SH-SY5Y (cell line): ENCODE results near the gene PRDM8.

ENCODE experiments used
- GATA2 ChIP-seq: IDR thresholded peaks from 2 replicates; pipeline ENCODE4 v1.6.1; 2011; ENCODE audit warnings: mild to moderate bottlenecking, low read depth, low read length
- GATA3 ChIP-seq: IDR thresholded peaks from 2 replicates; pipeline ENCODE4 v1.6.1; 2011; ENCODE audit warnings: low read depth, mild to moderate bottlenecking, low read length, moderate library complexity

The PRDM8 gene

DNA sequence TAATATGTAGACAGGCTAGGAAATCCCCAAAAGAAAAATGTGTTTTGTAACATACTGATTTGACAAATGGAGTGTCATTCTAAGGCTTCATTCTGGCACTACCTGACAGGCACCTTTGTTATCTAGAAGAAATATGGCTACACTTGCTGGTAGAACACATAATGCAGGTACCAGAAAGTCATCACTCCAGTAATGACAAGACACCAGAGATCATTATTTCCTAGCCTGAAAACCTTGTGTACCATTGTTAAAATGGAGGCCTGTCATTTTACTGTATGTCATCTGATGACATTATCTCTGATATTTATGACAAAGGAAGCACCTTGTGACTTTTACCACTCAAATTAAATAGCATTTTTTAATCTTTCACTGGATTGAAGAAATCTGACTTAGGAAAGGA is 55.6 kb downstream of the PRDM8 start:
- TF ChIP-seq GATA3 (no peak), GATA2 (no peak)

DNA sequence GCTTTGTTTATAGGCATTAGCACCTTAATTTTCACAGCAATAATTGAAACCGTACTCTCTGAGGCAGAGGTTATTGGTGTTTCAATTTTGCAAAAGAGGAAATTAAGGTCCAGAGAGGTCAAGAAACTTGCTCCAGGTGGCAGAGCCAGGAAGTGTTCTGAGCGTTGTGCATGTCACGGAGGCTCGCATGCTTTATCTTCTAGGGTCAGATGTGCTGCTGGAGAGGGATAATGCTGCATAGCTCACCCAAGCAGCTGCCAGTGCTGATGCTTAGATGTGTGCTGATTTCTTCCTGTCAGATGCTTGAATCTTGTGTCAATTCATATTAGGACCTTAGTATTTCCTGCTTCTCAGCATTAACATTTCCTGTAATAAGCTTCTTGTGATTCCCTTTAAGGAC is 56.2 kb downstream of the PRDM8 start:
- TF ChIP-seq GATA2 (no peak), GATA3 (no peak)
